OCI-LY7 (cell line): ENCODE results near the gene IQUB. TPM values are rescaled to one million over a fixed set of nuclear protein-coding genes. Genes with fewer than 3 reads are reported as not detected.

ENCODE experiments used
- BruUV-seq: library from RNA; stranded (reverse); fragments of 400-500 nt; replicated peaks from 2 replicates; lab custom pipeline; 2021; lab: Mats Ljungman, UMichigan
- CTCF ChIA-PET: fragments of 300-600 bp; sonication (Branson Sonifier 250); formaldehyde crosslinking; loops from one replicate; lab custom pipeline; 2022; ENCODE audit warnings: antibody characterized with exemption; ENCODE audit not compliant: unreplicated experiment; lab: Charles Lee
- POLR2A ChIA-PET: fragments of 300-600 bp; sonication (Branson Sonifier 250); formaldehyde crosslinking; loops from one replicate; lab custom pipeline; 2022; ENCODE audit warnings: antibody characterized with exemption; lab: Charles Lee
- DNase-seq: peaks from one replicate; pipeline ENCODE4 v3.0.0-alpha.2; 2015; ENCODE audit warnings: low spot score
- H2AFZ ChIP-seq: fragments of 200-600 bp; sonication (generic), shearing (Covaris generic); 2 replicates; pipeline ENCODE4 v1.6.1; 2014; ENCODE audit warnings: mild to moderate bottlenecking, antibody characterized with exemption, low read length, moderate library complexity
- H3K27ac ChIP-seq: fragments of 200-600 bp; sonication (generic); 2 replicates; pipeline ENCODE4 v1.5.1; 2014; ENCODE audit warnings: mixed run types, low read depth, mild to moderate bottlenecking, moderate library complexity, low read length, inconsistent platforms; ENCODE audit not compliant: poor library complexity, severe bottlenecking
- H3K36me3 ChIP-seq: fragments of 200-600 bp; sonication (generic); 2 replicates; pipeline ENCODE4 v1.6.1; 2014; ENCODE audit warnings: mild to moderate bottlenecking, antibody characterized with exemption, low read length, moderate library complexity, mixed read lengths; ENCODE audit not compliant: insufficient read depth
- H3K4me1 ChIP-seq: fragments of 200-600 bp; sonication (generic); 2 replicates; pipeline ENCODE4 v1.5.1; 2014; ENCODE audit warnings: mild to moderate bottlenecking, low read length; ENCODE audit not compliant: insufficient read depth, poor library complexity, severe bottlenecking
- H3K4me2 ChIP-seq: fragments of 200-600 bp; sonication (generic); 2 replicates; pipeline ENCODE4 v1.6.1; 2014; ENCODE audit warnings: mild to moderate bottlenecking, low read length
- H3K4me3 ChIP-seq: fragments of 200-600 bp; sonication (generic); 2 replicates; pipeline ENCODE4 v1.5.1; 2014; ENCODE audit warnings: mild to moderate bottlenecking, low read depth, low read length; ENCODE audit not compliant: poor library complexity, severe bottlenecking
- H3K79me2 ChIP-seq: fragments of 200-600 bp; sonication (generic); 2 replicates; pipeline ENCODE4 v1.6.1; 2016; ENCODE audit warnings: low read depth, mild to moderate bottlenecking, low read length, moderate library complexity, mixed read lengths; ENCODE audit not compliant: insufficient read depth
- H3K9me2 ChIP-seq: fragments of 200-600 bp; sonication (generic); 2 replicates; pipeline ENCODE4 v1.6.1; 2016; ENCODE audit warnings: mild to moderate bottlenecking, low read length, mixed read lengths; ENCODE audit not compliant: insufficient read depth
- H3K9me3 ChIP-seq: fragments of 200-600 bp; sonication (generic); 2 replicates; pipeline ENCODE4 v1.6.1; 2014; ENCODE audit warnings: mild to moderate bottlenecking, mixed run types, low read length, mixed read lengths
- H4K20me1 ChIP-seq: fragments of 200-600 bp; sonication (generic); 2 replicates; pipeline ENCODE4 v1.6.1; 2014; ENCODE audit warnings: mild to moderate bottlenecking, antibody characterized with exemption, low read length, moderate library complexity, mixed read lengths; ENCODE audit not compliant: insufficient read depth
- CTCF ChIP-seq: fragments of 200-600 bp; sonication (generic); conservative IDR thresholded peaks from 2 replicates; pipeline ENCODE4 v1.5.1; 2014; ENCODE audit warnings: mild to moderate bottlenecking, antibody characterized with exemption, low read length, moderate library complexity, mixed read lengths
- EZH2phosphoT487 ChIP-seq: fragments of 200-600 bp; sonication (generic); IDR thresholded peaks from 2 replicates; pipeline ENCODE4 v1.6.1; 2018; ENCODE audit warnings: low read depth, borderline replicate concordance, mild to moderate bottlenecking, mixed run types, antibody characterized with exemption, low read length, moderate library complexity, mixed read lengths
- intact Hi-C: fragments of 100-400 bp; cut with micrococcal nuclease; formaldehyde crosslinking; loops from one replicate; pipeline ENCODE4 v1.10.0; 2022; ENCODE audit not compliant: unreplicated experiment
- total RNA-seq, 2 experiments: library from RNA; depleted of rRNA in 1 of 2; stranded (reverse); fragments of >200 nt in 1 of 2; shearing (Covaris generic) in 1 of 2; gene quantifications; 2 replicates each; pipeline ENCODE4 v1.2.3, GENCODE V29; 2014 to 2022

The IQUB gene
- total RNA-seq, 2 experiments from 2014 or later, result 0.09 to 0.32 TPM

GRCh38 chr7:123463890-123464289, 70.5 kb downstream of the IQUB start:
- H3K4me1 ChIP-seq, result no peaks in the 10 kb centered on the region
- H3K4me3 ChIP-seq, result no peak overlapping the region
- no peak overlapping the region for H3K4me2 ChIP-seq
- TF ChIP-seq CTCF (no peak), EZH2phosphoT487 (no peak)
- intact Hi-C loops, result no loop called here
- no peak overlapping the region for H2AFZ ChIP-seq
- H3K27ac ChIP-seq, result no peak overlapping the region
- no TSS peak for BruUV-seq
- ChIA-PET POLR2A (interaction anchor here (0.5 kb wide), 1 partner anchor 521 kb away, joined by 5 read pairs; no protein-coding TSS in a partner anchor), CTCF (no interaction called here)
- H3K36me3 ChIP-seq, result no peaks in the 10 kb centered on the region
- no peaks in the 10 kb centered on the region for H4K20me1 ChIP-seq
- no peaks in the 10 kb centered on the region for H3K79me2 ChIP-seq
- H3K9me2 ChIP-seq, result no peaks in the 10 kb centered on the region
- no peak for DNase-seq
- H3K9me3 ChIP-seq, result no peaks in the 10 kb centered on the region

- intact Hi-C loops, result no loop called here
- TF ChIP-seq CTCF (no peak), EZH2phosphoT487 (no peak)
- Histone ChIP-seq H3K36me3 (no peaks in the 10 kb centered on the region), H3K4me2 (no peak overlapping the region), H3K9me2 (no peaks in the 10 kb centered on the region), H4K20me1 (no peaks in the 10 kb centered on the region), H2AFZ (no peak overlapping the region), H3K79me2 (no peaks in the 10 kb centered on the region), H3K27ac (no peak overlapping the region), H3K4me3 (no peak overlapping the region), H3K4me1 (no peaks in the 10 kb centered on the region), H3K9me3 (no peaks in the 10 kb centered on the region)
- POLR2A ChIA-PET, result interaction anchor here (0.6 to 1.4 kb wide), 2 partner anchors 28 to 230 kb away, joined by 3 to 4 read pairs; no protein-coding TSS in a partner anchor
- DNase-seq, result no peak
- CTCF ChIA-PET, result no interaction called here
- no TSS peak for BruUV-seq
Measured at GRCh38 chr7:123460616-123461015, 73.8 kb downstream of the IQUB start.

DNA sequence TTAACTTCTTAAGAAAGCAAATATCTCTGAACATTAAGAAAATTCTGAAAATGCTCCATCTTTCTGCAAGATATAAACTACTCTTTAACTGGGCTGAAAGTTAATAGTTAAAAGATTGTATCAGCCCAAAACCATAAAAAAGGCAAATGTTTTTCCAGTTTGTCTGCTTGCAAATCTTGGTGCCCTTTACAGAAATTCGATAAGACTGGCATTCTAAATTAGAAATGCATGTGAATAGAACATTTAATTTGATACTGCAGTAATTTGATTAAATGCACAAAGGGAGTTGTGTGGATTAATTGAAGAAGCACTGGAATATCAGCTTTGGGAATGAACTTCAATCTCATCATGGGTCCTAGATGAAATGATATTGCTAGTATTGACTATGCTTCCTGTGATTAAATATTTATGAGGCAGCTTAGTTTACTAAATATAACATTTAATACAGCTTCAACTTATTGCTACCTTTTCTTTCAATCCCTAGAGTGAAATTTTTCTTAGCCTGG, 78.4 kb downstream of the IQUB start:
- Histone ChIP-seq H3K79me2 (no peaks in the 10 kb centered on the region), H3K9me3 (no peaks in the 10 kb centered on the region), H3K4me3 (no peak overlapping the region), H3K36me3 (no peaks in the 10 kb centered on the region), H4K20me1 (no peaks in the 10 kb centered on the region; the same call in 1 of the 2 replicates), H3K27ac (no peak overlapping the region), H3K9me2 (no peaks in the 10 kb centered on the region), H3K4me2 (no peak overlapping the region), H3K4me1 (no peaks in the 10 kb centered on the region), H2AFZ (no peak overlapping the region)
- no peak for DNase-seq
- BruUV-seq, result no TSS peak
- POLR2A ChIA-PET, result interaction anchor here (0.9 kb wide), 1 partner anchor 42 kb away, joined by 5 read pairs; no protein-coding TSS in a partner anchor
- CTCF ChIA-PET, result no interaction called here
- intact Hi-C loops, result no loop called here
- TF ChIP-seq CTCF (no peak), EZH2phosphoT487 (no peak)
